HG03520 (cell line): ENCODE data around the gene AMY1A.
"Not testable (repeated sequence)": the region's sequence is repeated elsewhere in the genome, so short reads cannot be mapped to it uniquely, and the experiment has no call there.

Source experiments
- ATAC-seq: cut with Tn5 transposase; IDR thresholded peaks from one replicate; pipeline ENCODE4 v1.9.1; 2021; ENCODE audit warnings: mild to moderate bottlenecking, moderate library complexity; ENCODE audit not compliant: unreplicated experiment

AMY1A gene

GRCh38 chr1:103655460-103655859 is at the start of gene AMY1A:
Gene AMY1A, plus strand, starts transcription at chr1:103655760. Its CDS starts 571 bp downstream, at chr1:103656331.
- not testable (repeated sequence) for ATAC-seq

GRCh38 chr1:103616362-103616761 is 39.2 kb upstream of the AMY1A start:
- ATAC-seq: no peak

GRCh38 chr1:103616994-103617477 is 38.5 kb upstream of the AMY1A start, which contains the start of gene AMY2A:
Gene AMY2A, plus strand, starts transcription at chr1:103617427. Its CDS starts 14 bp downstream, at chr1:103617441.
- ATAC-seq: not testable (repeated sequence)

GRCh38 chr1:103627436-103627835 is 28.1 kb upstream of the AMY1A start:
- not testable (repeated sequence) for ATAC-seq

GRCh38 chr1:103641194-103641593 is 14.4 kb upstream of the AMY1A start:
- ATAC-seq: not testable (repeated sequence)

GRCh38 chr1:103643908-103644307 is 11.7 kb upstream of the AMY1A start:
- ATAC-seq: not testable (repeated sequence)

- ATAC-seq: not testable (repeated sequence)
These were observed 5.3 kb upstream of the AMY1A start for GRCh38 chr1:103650305-103650704.

- ATAC-seq: not testable (repeated sequence)
These were observed 4.7 kb upstream of the AMY1A start for GRCh38 chr1:103650889-103651288.

GRCh38 chr1:103654133-103654532 is 1.4 kb upstream of the AMY1A start:
- ATAC-seq: not testable (repeated sequence)

GRCh38 chr1:103676335-103676734 is 20.8 kb downstream of the AMY1A start:
- ATAC-seq: not testable (repeated sequence)

GRCh38 chr1:103696110-103696509 is 40.5 kb downstream of the AMY1A start, which contains the start of gene AMY1B:
Gene AMY1B, minus strand, starts transcription at chr1:103696210. Its CDS starts 571 bp downstream, at chr1:103695639.
- not testable (repeated sequence) for ATAC-seq

GRCh38 chr1:103697430-103697829 is 41.9 kb downstream of the AMY1A start:
- ATAC-seq: not testable (repeated sequence)

- not testable (repeated sequence) for ATAC-seq
These were observed 45.1 kb downstream of the AMY1A start for GRCh38 chr1:103700669-103701068.

GRCh38 chr1:103701256-103701655 is 45.7 kb downstream of the AMY1A start:
- ATAC-seq: not testable (repeated sequence)

- ATAC-seq: not testable (repeated sequence)
These were observed 52.1 kb downstream of the AMY1A start for GRCh38 chr1:103707670-103708069.

GRCh38 chr1:103710381-103710780 is 54.8 kb downstream of the AMY1A start:
- not testable (repeated sequence) for ATAC-seq
